Breast epithelium (tissue), 3 donors: ENCODE measurements around the gene PRDM2.

Experiments used
- CTCF ChIP-seq, 3 donors: fragments of 450-650 bp; IDR thresholded peaks; one replicate each; pipeline ENCODE4 v1.5.1; 2016 to 2017; ENCODE audit warnings: antibody characterized with exemption in 3 of 3, mild to moderate bottlenecking in 3 of 3, moderate library complexity in 3 of 3
- POLR2A ChIP-seq: fragments of 450-650 bp; IDR thresholded peaks from one replicate; pipeline ENCODE4 v1.6.1; 2016; ENCODE audit warnings: antibody characterized with exemption, mild to moderate bottlenecking, moderate library complexity
- POLR2AphosphoS5 ChIP-seq, 3 donors: sonication (generic); formaldehyde crosslinking; IDR thresholded peaks; one replicate each; pipeline ENCODE4 v1.6.1; 2017; ENCODE audit warnings: antibody characterized with exemption in 3 of 3

- no peak for TF ChIP-seq POLR2A
- no peak for TF ChIP-seq CTCF (IDR thresholded peaks at IDR 0.05)
- peak in 1 of 3 donors; percentile 17 for TF ChIP-seq POLR2AphosphoS5 (IDR thresholded peaks at IDR 0.05)
Measured at GRCh38 chr1:13799502-13800283, 99.7 kb downstream of the PRDM2 start.
